Stimulated activated CD4-positive, alpha-beta T cell treated with anti-CD3 and anti-CD28 coated beads, Interleukin-12 subunit alpha, Interleukin-12 subunit beta, amount 100 ng/mL, for 48 hours (primary cell): Measurements from ENCODE around the gene UBE2U.

ENCODE experiments used
- DNase-seq, 3 donors: peaks; one replicate each; pipeline ENCODE4 v3.0.0-alpha.2; 2020; ENCODE audit warnings: low read depth in 2 of 3, low spot score in 1 of 3

Gene UBE2U

GRCh38 chr1:64290420-64290819 is 87.0 kb downstream of the UBE2U start:
- no peak for DNase-seq

DNA sequence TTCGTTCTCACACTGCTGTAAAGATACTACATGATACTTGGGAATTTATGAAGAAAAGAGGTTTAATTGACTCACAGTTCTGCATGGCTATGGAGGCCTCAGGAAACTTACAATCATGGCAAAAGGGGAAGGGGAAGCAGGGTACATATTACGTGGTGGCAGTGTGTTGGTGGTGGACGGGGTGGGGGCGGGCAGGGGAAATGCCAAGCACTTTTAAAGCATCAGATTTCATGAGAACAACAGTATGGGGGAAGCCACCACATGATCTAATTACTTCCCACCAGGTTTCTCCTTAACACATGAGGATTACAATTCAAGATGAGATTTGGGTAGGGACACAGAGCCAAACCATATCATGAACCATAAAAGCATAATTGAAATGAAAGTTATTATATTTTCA is 88.5 kb downstream of the UBE2U start:
- DNase-seq, result no peak

DNA sequence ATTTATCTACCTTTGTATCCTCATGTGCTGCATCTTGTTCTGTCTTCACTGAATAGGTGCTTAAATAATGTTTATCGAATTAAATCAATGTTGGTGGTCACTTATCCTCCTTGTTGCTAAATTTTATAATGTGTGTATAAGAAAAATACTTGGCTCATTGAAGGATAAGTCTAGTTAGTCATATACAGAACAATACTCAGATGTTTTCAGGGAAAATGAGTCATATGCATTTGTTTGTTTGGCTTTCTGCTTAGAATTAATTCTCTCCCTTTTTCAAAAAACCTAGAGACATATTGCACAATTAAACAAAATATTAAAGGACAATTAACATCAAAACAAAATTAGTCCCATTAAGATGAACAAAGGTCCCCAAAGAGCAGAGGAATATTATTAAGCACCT is 89.0 kb downstream of the UBE2U start:
- DNase-seq, result no peak

DNA sequence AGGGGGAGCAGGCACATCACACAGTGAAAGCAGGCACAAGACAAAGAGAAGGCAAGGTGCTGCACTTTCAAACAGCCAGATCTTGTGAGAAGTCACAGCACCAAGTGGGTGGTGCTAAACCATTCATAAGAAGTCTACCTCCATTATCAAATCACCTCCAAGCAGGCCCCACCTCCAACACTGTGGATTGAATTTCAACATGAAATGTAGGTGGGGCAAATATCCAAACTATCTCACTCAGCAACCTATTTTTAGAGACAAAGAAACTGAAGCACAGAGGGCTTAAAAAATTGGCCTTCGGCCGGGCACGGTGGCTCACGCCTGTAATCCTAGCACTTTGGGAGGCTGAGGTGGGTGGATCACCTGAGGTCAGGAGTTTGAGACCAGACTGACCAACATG is 90.4 kb downstream of the UBE2U start:
- no peak for DNase-seq

GRCh38 chr1:64295136-64295535 is 91.7 kb downstream of the UBE2U start:
- DNase-seq, result no peak

- DNase-seq, result no peak
Observed at GRCh38 chr1:64295561-64295960, 92.1 kb downstream of the UBE2U start.

GRCh38 chr1:64296459-64296858 is 93.0 kb downstream of the UBE2U start:
- DNase-seq, result no peak

GRCh38 chr1:64302194-64302593 is 98.8 kb downstream of the UBE2U start:
- DNase-seq, result no peak

- DNase-seq, result no peak
Observed at GRCh38 chr1:64302971-64303370, 99.5 kb downstream of the UBE2U start.

DNA sequence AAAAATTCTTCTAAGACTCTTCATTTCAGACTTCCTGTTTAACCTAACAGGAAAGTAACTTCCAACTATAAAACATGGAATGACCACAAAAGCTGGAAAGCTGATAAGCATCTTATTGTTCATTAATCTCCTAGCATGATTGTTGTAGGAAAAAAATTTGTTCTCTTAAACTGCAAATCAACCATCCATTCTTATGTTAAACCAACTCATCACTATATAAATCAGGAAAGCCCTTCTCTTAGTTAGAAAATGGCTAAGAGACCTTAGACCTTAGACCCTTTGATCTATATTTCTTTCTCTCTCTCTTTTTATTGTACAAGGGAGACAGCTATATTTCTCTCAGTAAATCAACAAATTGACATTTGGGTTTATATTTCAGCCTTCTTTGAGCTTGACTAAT is 101.4 kb downstream of the UBE2U start:
- no peak for DNase-seq

- DNase-seq, result no peak
Observed at GRCh38 chr1:64308866-64309265, 105.4 kb downstream of the UBE2U start.

GRCh38 chr1:64309431-64309831 is 106.0 kb downstream of the UBE2U start:
- DNase-seq, result no peak

GRCh38 chr1:64310760-64311159 is 107.3 kb downstream of the UBE2U start:
- DNase-seq, result no peak

DNA sequence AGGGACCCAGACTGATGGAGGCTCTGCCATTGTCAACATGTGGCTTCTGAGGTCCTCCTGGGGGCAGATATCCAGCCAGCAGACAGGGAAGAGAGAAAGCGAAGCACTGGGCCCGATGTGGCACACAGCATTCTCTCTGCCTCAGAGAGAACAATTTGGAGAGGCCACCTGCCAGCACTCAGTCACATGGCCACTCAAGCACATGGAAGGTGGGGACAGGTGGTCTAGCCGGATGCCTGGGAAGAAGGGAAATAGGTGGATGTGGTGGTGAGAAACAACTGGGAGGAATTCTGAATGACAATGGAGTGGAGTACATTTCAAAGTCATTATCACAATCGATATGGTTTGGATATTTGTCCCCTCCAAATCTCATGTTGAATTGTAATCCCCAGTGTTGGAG is 109.0 kb downstream of the UBE2U start:
- DNase-seq, result no peak

DNA sequence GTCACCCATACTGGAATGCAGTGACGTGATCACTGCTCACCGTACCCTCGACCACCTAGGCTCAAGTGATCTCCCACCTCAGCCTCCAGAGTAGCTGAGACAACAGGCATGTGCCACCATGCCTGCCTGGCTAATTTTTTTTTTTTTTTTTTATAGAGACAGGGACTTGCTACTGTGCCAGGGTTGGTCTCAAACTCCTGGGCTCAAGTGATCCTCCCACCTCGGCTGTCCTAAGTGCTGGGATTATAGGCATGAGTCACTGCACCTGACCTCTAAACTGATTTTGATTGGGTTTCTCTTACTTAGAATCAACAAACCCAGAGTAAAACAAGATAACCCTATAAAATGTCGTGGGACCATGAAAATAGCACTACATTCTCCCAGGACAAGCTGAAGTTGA is 112.0 kb downstream of the UBE2U start:
- no peak for DNase-seq
